A673 (cell line): ENCODE measurements around the gene EEFSEC. TPM values are rescaled to one million over a fixed set of nuclear protein-coding genes. Genes with fewer than 3 reads are reported as not detected.

ENCODE experiments used
- BruUV-seq: library from RNA; stranded (reverse); fragments of 400-500 nt; replicated peaks from 2 replicates; lab custom pipeline; 2021; lab: Mats Ljungman, UMichigan
- CTCF ChIA-PET: fragments of 300-600 bp; sonication (Branson Sonifier 250); formaldehyde crosslinking; loops from one replicate; lab custom pipeline; 2022; ENCODE audit warnings: antibody characterized with exemption; lab: Charles Lee
- POLR2A ChIA-PET: fragments of 300-600 bp; sonication (Branson Sonifier 250); formaldehyde crosslinking; loops from one replicate; lab custom pipeline; 2022; ENCODE audit warnings: antibody characterized with exemption; ENCODE audit not compliant: low non-redundant PET; lab: Charles Lee
- DNase-seq: peaks from one replicate; pipeline ENCODE4 v3.0.0-alpha.2; 2015; ENCODE audit warnings: low spot score
- H3K27ac ChIP-seq: fragments of 200-600 bp; sonication (generic); 2 replicates; pipeline ENCODE4 v1.5.1; 2016; ENCODE audit warnings: mixed run types, low read depth, mild to moderate bottlenecking, mixed read lengths, antibody characterized with exemption, low read length; ENCODE audit not compliant: poor library complexity, severe bottlenecking
- H3K27me3 ChIP-seq: fragments of 200-600 bp; sonication (generic); replicated peaks from 2 replicates; pipeline ENCODE4 v1.6.1; 2017; ENCODE audit warnings: mixed run types, low read depth, mild to moderate bottlenecking, mixed read lengths, antibody characterized with exemption, low read length; ENCODE audit not compliant: insufficient read depth, poor library complexity
- H3K36me3 ChIP-seq: fragments of 200-600 bp; sonication (generic); 2 replicates; pipeline ENCODE4 v1.6.1; 2016; ENCODE audit warnings: mixed run types, mild to moderate bottlenecking, mixed read lengths, antibody characterized with exemption, low read length; ENCODE audit not compliant: insufficient read depth, poor library complexity, severe bottlenecking
- H3K4me1 ChIP-seq: fragments of 200-600 bp; sonication (generic); 2 replicates; pipeline ENCODE4 v1.6.1; 2017; ENCODE audit warnings: mixed run types, mild to moderate bottlenecking, mixed read lengths, antibody characterized with exemption, low read length; ENCODE audit not compliant: insufficient read depth, poor library complexity, severe bottlenecking
- H3K4me3 ChIP-seq: fragments of 200-600 bp; sonication (generic); 2 replicates; pipeline ENCODE4 v1.5.1; 2016; ENCODE audit warnings: low read depth, mixed run types, mild to moderate bottlenecking, mixed read lengths, low read length; ENCODE audit not compliant: poor library complexity, severe bottlenecking
- H3K9me3 ChIP-seq: fragments of 200-600 bp; sonication (generic); 2 replicates; pipeline ENCODE4 v1.6.1; 2016; ENCODE audit warnings: mixed run types, low read depth, mild to moderate bottlenecking, mixed read lengths, antibody characterized with exemption, low read length; ENCODE audit not compliant: poor library complexity, severe bottlenecking
- EZH2 ChIP-seq: fragments of 200-600 bp; sonication (generic); IDR thresholded peaks from 2 replicates; pipeline ENCODE4 v1.6.1; 2017; ENCODE audit warnings: borderline replicate concordance, low read depth, mild to moderate bottlenecking, mixed read lengths, antibody characterized with exemption, low read length; ENCODE audit not compliant: poor library complexity, severe bottlenecking
- intact Hi-C: fragments of 100-400 bp; cut with micrococcal nuclease; formaldehyde crosslinking; loops from one replicate; pipeline ENCODE4 v1.10.0; 2022; ENCODE audit not compliant: unreplicated experiment
- total RNA-seq: library from RNA; stranded (reverse); gene quantifications from 2 replicates; pipeline ENCODE4 v1.2.3, GENCODE V29; 2021
- TF ChIP-seq, protein P1 (sequence below): fragments of 300-800, 200-600 bp; sonication (generic); conservative IDR thresholded peaks from 2 replicates; pipeline ENCODE4 v1.5.1; 2017; ENCODE audit warnings: low read depth, mild to moderate bottlenecking, antibody characterized with exemption, low read length, moderate library complexity, mixed read lengths

Gene EEFSEC
- total RNA-seq, 1 experiment from 2014 or later: 19.7 TPM

DNA sequence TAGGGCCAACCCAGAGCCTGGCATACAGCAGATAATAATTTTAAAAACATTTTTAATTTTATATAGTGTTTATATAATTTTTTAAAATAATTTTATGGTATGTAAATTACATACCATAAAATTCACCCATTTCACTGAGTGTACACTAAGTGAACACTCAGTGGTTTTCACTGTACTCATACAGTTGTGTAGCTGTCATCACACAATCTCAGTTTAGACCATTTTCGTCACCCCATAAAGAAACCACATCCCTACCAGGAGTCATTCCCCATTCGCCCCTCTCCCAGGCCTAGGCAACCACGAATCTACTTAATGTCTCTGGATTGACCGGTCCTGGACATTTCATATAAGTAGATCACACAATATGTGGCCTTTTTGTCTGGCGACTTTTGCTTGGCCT, 10.2 kb downstream of the EEFSEC start:
- Histone ChIP-seq H3K4me3 (no peak overlapping the region), H3K9me3 (no peaks in the 10 kb centered on the region), H3K4me1 (no peaks in the 10 kb centered on the region), H3K36me3 (no peaks in the 10 kb centered on the region), H3K27ac (no peak overlapping the region), H3K27me3 (no peaks in the 10 kb centered on the region)
- no peak for DNase-seq
- BruUV-seq: no TSS peak
- TF ChIP-seq, protein P1, sequence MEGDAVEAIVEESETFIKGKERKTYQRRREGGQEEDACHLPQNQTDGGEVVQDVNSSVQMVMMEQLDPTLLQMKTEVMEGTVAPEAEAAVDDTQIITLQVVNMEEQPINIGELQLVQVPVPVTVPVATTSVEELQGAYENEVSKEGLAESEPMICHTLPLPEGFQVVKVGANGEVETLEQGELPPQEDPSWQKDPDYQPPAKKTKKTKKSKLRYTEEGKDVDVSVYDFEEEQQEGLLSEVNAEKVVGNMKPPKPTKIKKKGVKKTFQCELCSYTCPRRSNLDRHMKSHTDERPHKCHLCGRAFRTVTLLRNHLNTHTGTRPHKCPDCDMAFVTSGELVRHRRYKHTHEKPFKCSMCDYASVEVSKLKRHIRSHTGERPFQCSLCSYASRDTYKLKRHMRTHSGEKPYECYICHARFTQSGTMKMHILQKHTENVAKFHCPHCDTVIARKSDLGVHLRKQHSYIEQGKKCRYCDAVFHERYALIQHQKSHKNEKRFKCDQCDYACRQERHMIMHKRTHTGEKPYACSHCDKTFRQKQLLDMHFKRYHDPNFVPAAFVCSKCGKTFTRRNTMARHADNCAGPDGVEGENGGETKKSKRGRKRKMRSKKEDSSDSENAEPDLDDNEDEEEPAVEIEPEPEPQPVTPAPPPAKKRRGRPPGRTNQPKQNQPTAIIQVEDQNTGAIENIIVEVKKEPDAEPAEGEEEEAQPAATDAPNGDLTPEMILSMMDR: no peak
- TF ChIP-seq EZH2: no peak
- ChIA-PET POLR2A (no interaction called here), CTCF (no interaction called here)
- intact Hi-C loops: no loop called here

DNA sequence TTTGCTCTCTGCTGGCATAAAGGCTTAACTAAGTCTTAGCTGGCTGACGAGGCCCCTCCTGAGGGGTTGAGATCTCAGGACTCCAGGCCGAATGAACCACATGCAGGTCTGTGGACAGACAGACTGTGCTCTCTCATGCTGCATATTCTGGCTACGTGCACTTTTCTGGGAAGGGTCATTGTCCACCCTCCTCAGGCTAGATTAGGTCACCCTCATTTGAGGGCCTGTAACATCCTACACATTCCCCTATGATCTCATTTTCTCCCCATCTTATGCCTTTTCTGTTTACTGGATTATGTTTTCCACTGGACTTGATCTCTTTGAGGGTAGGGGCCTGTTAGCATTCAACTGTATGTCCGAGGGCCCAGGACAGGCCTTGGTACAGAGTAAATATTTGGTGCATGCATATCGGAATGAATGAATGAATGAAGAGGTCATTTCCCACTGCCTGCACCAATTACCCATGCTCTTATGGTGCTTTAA, 13.7 kb downstream of the EEFSEC start:
- CTCF ChIA-PET: no interaction called here
- POLR2A ChIA-PET: no interaction called here
- Histone ChIP-seq H3K4me3 (no peak overlapping the region), H3K4me1 (peaks cover 3% of the 10 kb centered on the region), H3K27ac (no peak overlapping the region), H3K36me3 (no peaks in the 10 kb centered on the region), H3K9me3 (no peaks in the 10 kb centered on the region), H3K27me3 (no peaks in the 10 kb centered on the region)
- DNase-seq: no peak
- no TSS peak for BruUV-seq
- intact Hi-C loops: no loop called here
- no peak for TF ChIP-seq EZH2
- TF ChIP-seq, protein P1: no peak

DNA sequence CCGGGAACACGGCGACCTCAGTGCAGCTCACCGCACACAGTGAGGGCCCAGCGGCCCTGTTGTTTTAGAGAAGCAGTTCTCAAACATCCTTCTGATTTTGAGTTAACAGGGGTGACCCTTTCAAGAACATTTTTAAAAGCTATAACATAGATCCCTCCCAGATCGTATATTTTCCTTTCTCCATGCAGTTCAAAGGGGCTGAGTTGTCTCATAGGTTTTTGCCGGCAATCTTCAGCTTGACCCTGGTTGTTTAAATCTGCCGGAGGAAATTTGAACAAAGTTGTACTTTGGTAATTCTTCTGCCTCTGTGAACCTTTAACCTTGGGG, 14.3 kb downstream of the EEFSEC start:
- ChIA-PET CTCF (no interaction called here), POLR2A (no interaction called here)
- peaks cover 3% of the 10 kb centered on the region for H3K4me1 ChIP-seq
- intact Hi-C loops: no loop called here
- no TSS peak for BruUV-seq
- no peak overlapping the region for H3K27ac ChIP-seq
- H3K9me3 ChIP-seq: no peaks in the 10 kb centered on the region
- DNase-seq: no peak
- H3K4me3 ChIP-seq: no peak overlapping the region
- H3K36me3 ChIP-seq: no peaks in the 10 kb centered on the region
- no peaks in the 10 kb centered on the region for H3K27me3 ChIP-seq
- TF ChIP-seq, protein P1: no peak
- no peak for TF ChIP-seq EZH2
